GM18519 (cell line): ENCODE results near the gene PGA5.
"Not testable (repeated sequence)": the region's sequence is repeated elsewhere in the genome, so short reads cannot be mapped to it uniquely, and the experiment has no call there.

Experiments
- ATAC-seq: cut with Tn5 transposase; IDR thresholded peaks from one replicate; pipeline ENCODE4 v1.9.1; 2021; ENCODE audit warnings: mild to moderate bottlenecking, moderate library complexity; ENCODE audit not compliant: unreplicated experiment, low FRiP score

Gene PGA5

DNA sequence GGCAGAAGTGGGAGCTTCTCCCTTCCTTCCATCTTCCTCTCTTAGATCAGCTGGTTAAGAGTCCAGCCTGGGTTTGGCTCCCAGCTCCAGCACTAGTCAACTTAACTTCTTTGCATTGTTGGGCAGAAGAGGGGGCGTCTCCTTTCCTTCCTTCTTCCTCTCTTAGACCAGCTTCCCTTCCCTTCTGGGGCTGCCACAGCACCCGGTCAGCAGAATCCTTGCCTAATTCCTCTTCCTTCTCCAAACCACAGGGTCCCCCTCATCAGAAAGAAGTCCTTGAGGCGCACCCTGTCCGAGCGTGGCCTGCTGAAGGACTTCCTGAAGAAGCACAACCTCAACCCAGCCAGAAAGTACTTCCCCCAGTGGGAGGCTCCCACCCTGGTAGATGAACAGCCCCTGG is 18.3 kb upstream of the PGA5 start:
- ATAC-seq: not testable (repeated sequence)

GRCh38 chr11:61226457-61227137 is 14.4 kb upstream of the PGA5 start:
- not testable (repeated sequence) for ATAC-seq

DNA sequence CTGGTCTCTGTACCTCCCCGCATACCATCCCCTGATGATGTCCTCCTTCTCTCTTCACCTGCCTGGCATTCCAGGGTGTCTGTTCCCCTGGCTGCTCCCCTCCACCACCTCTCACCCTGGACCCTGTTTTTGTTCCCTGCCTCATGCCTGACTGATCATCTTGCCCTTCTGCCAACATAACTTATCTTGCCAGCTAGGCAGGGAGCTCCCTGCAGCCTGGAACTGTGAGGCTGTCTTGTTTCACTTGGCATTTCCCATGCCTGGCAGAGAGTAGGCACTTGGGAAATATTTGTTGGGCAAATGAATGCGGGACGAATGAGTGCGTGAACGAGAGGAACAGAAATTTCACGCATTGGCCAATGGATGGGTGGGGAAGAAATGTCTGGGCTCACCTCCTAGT is 11.5 kb upstream of the PGA5 start:
- not testable (repeated sequence) for ATAC-seq

GRCh38 chr11:61231033-61231432 is 9.9 kb upstream of the PGA5 start:
- not testable (repeated sequence) for ATAC-seq

GRCh38 chr11:61231585-61231984 is 9.4 kb upstream of the PGA5 start:
- ATAC-seq: not testable (repeated sequence)

- ATAC-seq: not testable (repeated sequence)
Measured at GRCh38 chr11:61232548-61233145, 8.3 kb upstream of the PGA5 start.

DNA sequence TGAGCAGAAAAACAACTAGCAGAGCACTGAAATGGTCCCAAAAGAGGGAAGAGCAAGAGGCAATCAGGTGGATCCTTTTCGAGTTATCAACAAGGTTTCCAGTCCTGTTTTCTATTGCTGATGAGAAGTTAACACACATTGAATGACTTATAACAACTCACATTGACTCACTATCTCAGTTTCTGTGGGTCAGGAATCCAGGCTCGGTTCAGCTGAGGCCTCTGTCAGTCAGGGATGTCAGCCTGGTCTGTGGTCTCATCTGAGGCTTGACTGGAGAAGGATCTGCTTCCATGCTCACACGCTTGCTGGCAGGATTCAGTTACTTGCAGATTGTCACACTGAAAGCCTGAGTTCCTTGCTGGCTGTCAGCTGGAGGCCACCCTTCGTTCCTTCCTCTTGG is 3.8 kb upstream of the PGA5 start:
- not testable (repeated sequence) for ATAC-seq

DNA sequence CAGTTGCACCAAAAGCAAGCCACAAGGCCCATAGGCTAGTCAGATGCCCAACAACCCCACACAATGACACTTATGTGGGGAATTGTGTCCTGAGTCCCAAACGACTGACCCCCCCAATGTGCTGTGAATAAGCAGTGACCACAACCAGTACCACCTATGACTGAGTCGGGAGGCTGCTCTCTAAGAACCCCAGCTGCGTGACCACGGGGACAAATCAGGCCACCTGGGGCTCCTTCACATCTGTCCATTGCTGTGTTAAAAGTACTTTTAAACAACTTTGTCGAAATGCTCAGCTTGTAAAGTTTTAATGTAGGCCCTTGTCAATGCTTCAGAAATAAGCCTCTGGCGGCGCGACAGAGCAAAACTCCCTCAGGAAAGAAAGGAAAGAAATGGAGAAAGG is 687 bp upstream of the PGA5 start:
- not testable (repeated sequence) for ATAC-seq

DNA sequence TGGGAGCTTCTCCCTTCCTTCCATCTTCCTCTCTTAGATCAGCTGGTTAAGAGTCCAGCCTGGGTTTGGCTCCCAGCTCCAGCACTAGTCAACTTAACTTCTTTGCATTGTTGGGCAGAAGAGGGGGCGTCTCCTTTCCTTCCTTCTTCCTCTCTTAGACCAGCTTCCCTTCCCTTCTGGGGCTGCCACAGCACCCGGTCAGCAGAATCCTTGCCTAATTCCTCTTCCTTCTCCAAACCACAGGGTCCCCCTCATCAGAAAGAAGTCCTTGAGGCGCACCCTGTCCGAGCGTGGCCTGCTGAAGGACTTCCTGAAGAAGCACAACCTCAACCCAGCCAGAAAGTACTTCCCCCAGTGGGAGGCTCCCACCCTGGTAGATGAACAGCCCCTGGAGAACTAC is 551 bp downstream of the PGA5 start:
- not testable (repeated sequence) for ATAC-seq

DNA sequence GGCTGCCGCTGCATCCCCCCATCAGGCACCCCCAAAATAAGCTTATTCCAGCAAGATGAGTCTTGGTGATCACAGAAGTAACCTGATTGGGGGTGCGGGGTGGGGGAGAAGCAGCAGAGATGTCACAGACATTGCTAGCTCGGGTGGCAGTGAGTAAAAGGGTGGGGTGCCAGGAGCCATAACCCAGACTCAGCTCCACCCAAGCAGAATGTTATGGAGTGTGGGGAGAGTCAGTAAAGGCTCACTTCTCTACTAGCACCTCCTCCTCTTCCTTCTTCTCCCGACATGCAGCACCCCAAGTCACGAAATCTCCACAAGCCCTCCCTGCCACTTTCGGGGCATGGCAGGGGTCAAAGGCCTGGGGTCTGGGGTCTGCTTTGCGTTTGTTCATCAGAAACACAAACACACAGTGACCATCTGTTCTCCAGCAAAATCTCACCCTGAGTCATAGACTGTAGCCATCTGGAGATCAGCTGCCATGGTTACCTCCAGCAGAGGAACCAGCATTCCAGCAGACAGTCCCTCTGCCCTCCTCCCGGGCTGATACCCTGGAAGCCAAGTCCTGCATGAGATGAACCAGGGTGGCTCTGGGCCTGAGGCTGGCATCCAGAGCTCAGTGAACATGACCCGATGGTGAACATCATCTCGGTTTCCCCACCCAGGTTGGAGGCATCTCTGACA is 4.4 kb downstream of the PGA5 start:
- not testable (repeated sequence) for ATAC-seq

DNA sequence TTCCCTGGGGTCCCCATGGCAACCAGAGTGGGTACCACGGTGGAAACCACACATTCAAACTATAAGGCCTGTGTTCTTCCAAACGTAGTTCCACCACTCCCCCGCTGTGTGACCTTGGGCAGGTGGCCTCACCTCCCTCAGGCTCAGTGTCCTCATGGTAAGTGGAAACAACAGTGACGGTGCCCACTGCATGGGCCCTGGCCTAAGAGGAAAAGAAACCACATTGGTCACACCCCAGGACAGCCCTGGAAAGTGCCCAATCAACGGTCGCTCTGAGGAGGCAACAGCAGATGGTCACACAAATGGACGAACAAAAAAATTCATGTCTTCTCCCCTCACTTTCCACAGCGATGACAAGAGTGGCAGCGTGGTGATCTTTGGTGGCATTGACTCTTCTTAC is 7.1 kb downstream of the PGA5 start:
- ATAC-seq: not testable (repeated sequence)

DNA sequence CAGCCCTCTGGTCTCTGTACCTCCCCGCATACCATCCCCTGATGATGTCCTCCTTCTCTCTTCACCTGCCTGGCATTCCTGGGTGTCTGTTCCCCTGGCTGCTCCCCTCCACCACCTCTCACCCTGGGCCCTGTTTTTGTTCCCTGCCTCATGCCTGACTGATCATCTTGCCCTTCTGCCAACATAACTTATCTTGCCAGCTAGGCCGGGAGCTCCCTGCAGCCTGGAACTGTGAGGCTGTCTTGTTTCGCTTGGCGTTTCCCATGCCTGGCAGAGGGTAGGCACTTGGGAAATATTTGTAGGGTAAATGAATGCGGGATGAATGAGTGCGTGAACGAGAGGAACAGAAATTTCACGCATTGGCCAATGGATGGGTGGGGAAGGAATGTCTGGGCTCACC is 8.2 kb downstream of the PGA5 start:
- ATAC-seq: not testable (repeated sequence)

- not testable (repeated sequence) for ATAC-seq
Measured at GRCh38 chr11:61250796-61251765, 10.1 kb downstream of the PGA5 start.

GRCh38 chr11:61252332-61252731 is 11.4 kb downstream of the PGA5 start:
- ATAC-seq: not testable (repeated sequence)

DNA sequence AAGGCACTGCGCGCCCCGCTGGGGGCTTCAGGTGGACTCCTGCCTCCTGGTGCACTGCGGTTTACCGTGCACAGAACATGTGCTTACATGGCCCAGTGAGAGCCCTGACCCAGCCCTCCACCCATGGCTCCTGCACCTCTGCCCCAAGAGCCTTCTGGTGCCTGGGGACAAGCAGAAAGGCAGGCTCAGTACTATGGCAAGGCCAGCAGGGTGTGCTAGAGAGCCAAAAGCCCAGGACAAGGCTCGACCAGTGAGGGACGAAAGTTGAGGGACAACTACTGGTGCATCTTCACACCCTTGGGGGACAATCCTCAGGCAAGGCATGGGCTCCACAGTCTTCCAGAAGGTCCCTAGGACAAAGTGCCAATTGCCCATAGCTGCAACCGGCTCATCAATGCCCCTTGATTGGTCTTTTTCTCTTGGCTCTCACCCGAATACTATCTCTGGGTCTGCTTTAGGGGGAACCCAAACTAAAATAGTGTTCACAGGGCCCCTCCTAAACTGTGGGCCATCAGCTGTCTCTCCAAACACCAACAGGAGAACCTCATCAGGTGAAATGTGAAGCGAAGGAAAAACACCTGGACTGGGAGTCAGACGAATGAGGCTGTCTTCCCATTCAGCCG is 13.5 kb downstream of the PGA5 start:
- ATAC-seq: no peak

GRCh38 chr11:61256710-61257482 is 15.9 kb downstream of the PGA5 start:
- no peak for ATAC-seq

- ATAC-seq: no peak
Measured at GRCh38 chr11:61258546-61258945, 17.6 kb downstream of the PGA5 start.

GRCh38 chr11:61259363-61259762 is 18.4 kb downstream of the PGA5 start:
- ATAC-seq: no peak

DNA sequence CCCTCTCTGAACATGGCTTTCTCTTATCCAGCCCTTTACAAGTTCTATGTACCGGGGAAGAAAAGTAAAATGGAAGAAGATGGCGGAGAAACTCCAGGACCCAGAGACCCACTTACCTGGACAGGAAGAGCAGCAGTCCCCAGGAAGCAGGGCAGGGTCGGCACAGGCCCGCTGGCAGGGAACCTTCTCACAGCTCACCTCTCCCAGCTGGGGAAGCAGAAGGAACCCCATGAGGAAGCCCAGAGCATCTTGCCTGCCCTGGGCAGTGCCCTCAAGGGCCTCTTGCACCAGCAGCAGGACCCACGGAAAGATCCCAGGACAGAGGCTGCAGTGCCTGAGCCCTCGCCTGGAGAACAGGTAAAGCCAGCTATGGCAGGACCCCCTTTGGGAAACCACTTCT is 23.4 kb downstream of the PGA5 start:
- no peak for ATAC-seq
